AG04449 (cell line): ENCODE results near the gene SLC43A3.

Experiments used
- CTCF ChIA-PET: fragments of 350-600 bp; formaldehyde crosslinking; extraction: SDS; loops from one replicate; lab custom pipeline; 2021; ENCODE audit warnings: antibody characterized with exemption; lab: Yijun Ruan, JAX
- POLR2A ChIA-PET: fragments of 400-600, 350-600 bp; formaldehyde crosslinking; extraction: SDS; loops from one replicate; lab custom pipeline; 2020; ENCODE audit warnings: antibody characterized with exemption, inconsistent platforms; lab: Yijun Ruan, JAX
- DNase-seq: peaks from one replicate; pipeline ENCODE4 v3.0.0-alpha.2; 2010; ENCODE audit warnings: low read depth, low spot score
- H3K4me3 ChIP-seq: 2 replicates; pipeline ENCODE4 v1.5.1; 2011; ENCODE audit warnings: low read depth, mild to moderate bottlenecking, control low read depth, low read length
- TF ChIP-seq, protein P1 (sequence below): IDR thresholded peaks from one replicate; pipeline ENCODE4 v1.5.1; 2011; ENCODE audit warnings: mild to moderate bottlenecking, moderate library complexity, low read length, control low read depth, inconsistent platforms; ENCODE audit not compliant: insufficient read depth; ENCODE audit errors: missing control alignments

The SLC43A3 gene

DNA sequence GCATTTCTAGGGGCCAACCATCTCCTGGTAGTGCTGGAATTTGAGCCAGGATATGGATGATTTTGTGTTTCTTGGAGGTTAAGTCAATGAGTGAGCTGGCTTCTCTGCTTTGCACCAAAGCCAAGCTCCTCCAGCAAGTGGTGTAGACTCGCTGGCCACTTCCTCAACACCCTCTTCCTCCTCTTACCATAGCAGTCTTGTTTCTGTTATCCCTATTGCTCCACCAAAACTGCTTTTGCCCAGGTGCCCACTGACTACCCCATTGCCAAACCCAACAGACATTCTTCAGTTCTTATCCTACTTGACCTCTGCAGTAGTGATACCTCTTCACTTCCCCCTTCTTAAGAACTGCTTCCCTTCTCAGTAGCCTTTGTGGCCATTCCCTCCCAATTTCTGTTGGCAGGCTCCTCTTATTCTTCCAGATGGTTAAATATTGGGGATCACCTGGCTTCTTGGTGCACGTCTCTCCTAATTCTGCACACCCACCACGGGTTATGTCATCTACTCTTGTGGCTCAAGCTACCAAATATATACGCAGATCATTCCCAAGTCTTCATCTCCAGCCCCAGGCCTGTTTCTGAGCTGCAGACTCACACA lies 29.4 kb downstream of the SLC43A3 start:
- no peak overlapping the region for H3K4me3 ChIP-seq
- ChIA-PET CTCF (interaction anchor here (0.6 to 1.3 kb wide), 2 partner anchors 10 to 11 kb away, joined by 3 to 4 read pairs; no protein-coding TSS in a partner anchor), POLR2A (no interaction called here)
- DNase-seq = no peak
- TF ChIP-seq, protein P1, sequence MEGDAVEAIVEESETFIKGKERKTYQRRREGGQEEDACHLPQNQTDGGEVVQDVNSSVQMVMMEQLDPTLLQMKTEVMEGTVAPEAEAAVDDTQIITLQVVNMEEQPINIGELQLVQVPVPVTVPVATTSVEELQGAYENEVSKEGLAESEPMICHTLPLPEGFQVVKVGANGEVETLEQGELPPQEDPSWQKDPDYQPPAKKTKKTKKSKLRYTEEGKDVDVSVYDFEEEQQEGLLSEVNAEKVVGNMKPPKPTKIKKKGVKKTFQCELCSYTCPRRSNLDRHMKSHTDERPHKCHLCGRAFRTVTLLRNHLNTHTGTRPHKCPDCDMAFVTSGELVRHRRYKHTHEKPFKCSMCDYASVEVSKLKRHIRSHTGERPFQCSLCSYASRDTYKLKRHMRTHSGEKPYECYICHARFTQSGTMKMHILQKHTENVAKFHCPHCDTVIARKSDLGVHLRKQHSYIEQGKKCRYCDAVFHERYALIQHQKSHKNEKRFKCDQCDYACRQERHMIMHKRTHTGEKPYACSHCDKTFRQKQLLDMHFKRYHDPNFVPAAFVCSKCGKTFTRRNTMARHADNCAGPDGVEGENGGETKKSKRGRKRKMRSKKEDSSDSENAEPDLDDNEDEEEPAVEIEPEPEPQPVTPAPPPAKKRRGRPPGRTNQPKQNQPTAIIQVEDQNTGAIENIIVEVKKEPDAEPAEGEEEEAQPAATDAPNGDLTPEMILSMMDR = no peak

DNA sequence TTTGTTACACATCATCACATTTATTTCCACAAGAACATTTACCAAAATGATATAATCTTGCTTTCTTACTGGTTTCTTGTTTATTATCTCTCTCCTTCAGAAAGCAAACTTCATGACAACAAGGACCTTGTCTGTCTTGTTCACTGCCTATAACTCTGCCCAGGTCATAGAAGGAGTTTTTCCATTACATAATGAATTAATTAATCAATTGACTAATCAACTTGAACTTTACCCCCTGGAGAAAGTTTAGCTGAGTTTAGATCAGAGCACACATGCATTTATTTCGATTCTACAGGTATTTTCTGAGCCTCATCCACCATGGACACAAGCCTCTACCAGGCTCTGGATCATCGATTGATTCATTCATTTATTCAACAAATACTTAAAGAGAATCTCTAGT lies 30.2 kb downstream of the SLC43A3 start:
- no peak overlapping the region for H3K4me3 ChIP-seq
- TF ChIP-seq, protein P1 = no peak
- CTCF ChIA-PET = interaction anchor here (0.6 to 1.3 kb wide), 2 partner anchors 10 to 12 kb away, joined by 3 to 4 read pairs; no protein-coding TSS in a partner anchor
- no peak for DNase-seq
- POLR2A ChIA-PET = no interaction called here

DNA sequence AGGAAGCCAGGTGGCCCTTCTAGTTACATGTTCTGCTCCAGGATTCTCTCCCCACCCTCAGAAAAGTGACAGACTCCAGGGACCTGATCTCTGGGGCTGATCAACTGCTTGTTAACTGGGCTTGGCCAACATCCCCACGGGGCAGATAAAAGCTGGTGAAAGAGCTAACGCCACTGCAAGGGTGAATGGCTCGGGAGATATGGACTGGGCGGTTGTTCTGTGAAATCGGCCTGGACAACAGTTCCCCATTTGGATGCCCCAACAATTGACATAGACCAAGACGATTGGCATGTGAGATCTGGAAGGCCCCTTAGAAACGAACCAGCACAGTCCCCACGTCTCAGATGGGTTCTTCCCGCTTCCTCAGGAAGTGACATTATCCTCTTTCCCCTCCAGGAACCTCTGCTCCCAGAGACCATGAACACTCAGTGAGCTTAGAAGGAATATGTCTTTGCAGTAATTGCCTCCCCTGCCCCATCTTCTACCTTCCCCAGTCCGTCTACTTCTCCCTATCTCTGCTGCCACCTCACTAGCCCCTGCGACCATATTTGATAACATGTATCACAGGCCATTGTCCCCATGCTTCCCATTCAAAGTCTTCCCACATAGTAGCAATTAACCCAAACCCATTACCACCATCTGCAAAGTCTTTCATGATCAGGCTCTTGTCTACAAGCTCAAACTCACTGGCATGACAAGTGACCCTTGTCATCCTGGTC lies 30.9 kb downstream of the SLC43A3 start:
- CTCF ChIA-PET = interaction anchor here (0.8 to 1.0 kb wide), 2 partner anchors 62 to 131 kb away, joined by 3 to 4 read pairs; no protein-coding TSS in a partner anchor
- TF ChIP-seq, protein P1 = no peak
- no peak for DNase-seq
- no peak overlapping the region for H3K4me3 ChIP-seq
- POLR2A ChIA-PET = interaction anchor here (0.5 kb wide), 1 partner anchor 365 kb away, joined by 4 read pairs; no protein-coding TSS in a partner anchor

DNA sequence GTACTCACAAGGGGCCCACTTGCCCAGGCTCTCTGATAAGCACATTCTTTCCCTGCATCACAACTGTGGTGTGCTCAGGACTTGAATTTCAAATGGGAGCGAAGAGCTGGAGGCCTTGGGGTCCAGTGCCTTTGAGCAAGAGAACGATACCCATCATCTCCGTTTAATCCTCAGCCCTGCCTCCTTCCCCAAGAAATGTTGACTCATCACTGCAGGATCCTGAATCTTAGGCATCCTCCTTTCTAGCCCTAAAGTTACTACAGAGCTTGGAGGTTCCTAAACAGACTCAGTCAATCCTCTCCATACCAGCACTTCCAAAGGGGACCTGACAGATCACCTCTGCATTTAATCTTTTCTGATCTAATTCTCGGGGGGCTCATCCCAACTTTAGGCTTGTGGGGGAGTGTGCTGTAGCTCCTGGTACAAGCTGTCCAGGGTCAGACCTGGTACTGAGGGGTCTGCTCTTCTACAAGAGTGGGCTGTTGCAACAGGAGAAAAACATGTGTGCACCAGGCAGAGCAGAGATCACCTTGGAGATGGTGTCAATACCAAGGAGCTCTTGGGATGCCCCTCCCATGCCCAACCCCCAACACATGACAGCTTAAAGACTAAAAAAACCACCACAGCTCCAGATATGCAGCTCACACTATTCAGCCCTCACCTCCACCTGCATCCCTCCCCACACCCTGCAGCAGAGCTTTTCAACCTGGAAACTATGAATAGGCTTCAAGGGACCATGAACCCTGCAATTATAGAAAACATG lies 32.5 kb downstream of the SLC43A3 start:
- CTCF ChIA-PET = interaction anchor here (1.3 kb wide), 1 partner anchor 64 kb away, joined by 3 read pairs; no protein-coding TSS in a partner anchor
- POLR2A ChIA-PET = no interaction called here
- TF ChIP-seq, protein P1 = no peak
- no peak overlapping the region for H3K4me3 ChIP-seq
- DNase-seq = no peak

DNA sequence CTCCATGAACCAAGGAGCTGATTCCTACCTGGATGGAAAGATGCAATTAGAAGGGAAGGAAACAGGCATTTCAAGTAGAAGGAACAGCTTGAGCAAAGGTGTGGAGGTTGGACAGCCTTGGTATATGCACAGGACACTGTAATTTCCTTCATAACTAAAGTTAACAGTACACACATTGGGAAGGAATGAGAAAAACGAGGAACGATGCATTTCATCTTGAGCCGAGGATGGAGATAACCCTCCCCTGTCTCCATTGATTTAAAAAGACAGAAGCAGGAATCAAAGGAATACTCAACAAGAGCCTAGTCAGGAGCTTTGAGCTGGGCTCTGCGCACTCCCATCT lies 34.2 kb downstream of the SLC43A3 start:
- POLR2A ChIA-PET = no interaction called here
- CTCF ChIA-PET = interaction anchor here (1.5 kb wide), 1 partner anchor 91 kb away, joined by 3 read pairs; no protein-coding TSS in a partner anchor
- TF ChIP-seq, protein P1 = no peak
- no peak overlapping the region for H3K4me3 ChIP-seq
- no peak for DNase-seq
